Progenitor cell of endocrine pancreas (in vitro differentiated cells): Measurements from ENCODE around the gene CEP128. TPM values are rescaled to one million over a fixed set of nuclear protein-coding genes. Genes with fewer than 3 reads are reported as not detected.

Experiments
- DNase-seq: peaks from one replicate; pipeline ENCODE4 v3.0.0; 2021; ENCODE audit warnings: low spot score; ENCODE audit not compliant: unreplicated experiment
- H3K27ac Mint-ChIP-seq: 2 replicates; pipeline ENCODE4 v1.8.0; 2021; ENCODE audit warnings: mild to moderate bottlenecking, moderate library complexity, mixed read lengths
- H3K27me3 Mint-ChIP-seq: 2 replicates; pipeline ENCODE4 v1.8.0; 2021; ENCODE audit warnings: mixed read lengths
- H3K36me3 Mint-ChIP-seq: 2 replicates; pipeline ENCODE4 v1.8.0; 2022; ENCODE audit warnings: mixed read lengths; ENCODE audit not compliant: insufficient read depth
- H3K4me1 Mint-ChIP-seq: 2 replicates; pipeline ENCODE4 v1.8.0; 2021; ENCODE audit warnings: low read depth, mixed read lengths
- H3K4me3 Mint-ChIP-seq: 2 replicates; pipeline ENCODE4 v1.8.0; 2021; ENCODE audit warnings: low read depth, mild to moderate bottlenecking, moderate library complexity, mixed read lengths
- H3K9me3 Mint-ChIP-seq: 2 replicates; pipeline ENCODE4 v1.8.0; 2021; ENCODE audit warnings: low read depth, mixed read lengths
- total RNA-seq: library from RNA; stranded (reverse); gene quantifications from 2 replicates; pipeline ENCODE4 v1.2.1, GENCODE V29; 2021
- TF ChIP-seq, protein P1 (sequence below): fragments of 200-600 bp; sonication (generic); IDR thresholded peaks from one replicate; pipeline ENCODE4 v1.5.0; 2021; ENCODE audit warnings: antibody characterized with exemption, mild to moderate bottlenecking; ENCODE audit not compliant: unreplicated experiment

Gene CEP128
- total RNA-seq, 1 donor from 2014 or later = 15.9 TPM

- Mint-ChIP-seq H3K27me3 (no peaks in the 10 kb centered on the region), H3K36me3 (no peaks in the 10 kb centered on the region), H3K4me1 (no peaks in the 10 kb centered on the region), H3K9me3 (no peaks in the 10 kb centered on the region), H3K4me3 (no peak overlapping the region), H3K27ac (no peak overlapping the region)
- DNase-seq = no peak
- TF ChIP-seq, protein P1, sequence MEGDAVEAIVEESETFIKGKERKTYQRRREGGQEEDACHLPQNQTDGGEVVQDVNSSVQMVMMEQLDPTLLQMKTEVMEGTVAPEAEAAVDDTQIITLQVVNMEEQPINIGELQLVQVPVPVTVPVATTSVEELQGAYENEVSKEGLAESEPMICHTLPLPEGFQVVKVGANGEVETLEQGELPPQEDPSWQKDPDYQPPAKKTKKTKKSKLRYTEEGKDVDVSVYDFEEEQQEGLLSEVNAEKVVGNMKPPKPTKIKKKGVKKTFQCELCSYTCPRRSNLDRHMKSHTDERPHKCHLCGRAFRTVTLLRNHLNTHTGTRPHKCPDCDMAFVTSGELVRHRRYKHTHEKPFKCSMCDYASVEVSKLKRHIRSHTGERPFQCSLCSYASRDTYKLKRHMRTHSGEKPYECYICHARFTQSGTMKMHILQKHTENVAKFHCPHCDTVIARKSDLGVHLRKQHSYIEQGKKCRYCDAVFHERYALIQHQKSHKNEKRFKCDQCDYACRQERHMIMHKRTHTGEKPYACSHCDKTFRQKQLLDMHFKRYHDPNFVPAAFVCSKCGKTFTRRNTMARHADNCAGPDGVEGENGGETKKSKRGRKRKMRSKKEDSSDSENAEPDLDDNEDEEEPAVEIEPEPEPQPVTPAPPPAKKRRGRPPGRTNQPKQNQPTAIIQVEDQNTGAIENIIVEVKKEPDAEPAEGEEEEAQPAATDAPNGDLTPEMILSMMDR = no peak
Measured at GRCh38 chr14:80714474-80714873, 227.1 kb downstream of the CEP128 start.

- Mint-ChIP-seq H3K27ac (no peak overlapping the region), H3K4me1 (no peaks in the 10 kb centered on the region), H3K9me3 (no peaks in the 10 kb centered on the region), H3K27me3 (no peaks in the 10 kb centered on the region), H3K36me3 (no peaks in the 10 kb centered on the region), H3K4me3 (no peak overlapping the region)
- DNase-seq = no peak
- TF ChIP-seq, protein P1 = no peak
Measured at GRCh38 chr14:80713076-80713850, 228.3 kb downstream of the CEP128 start.

DNA sequence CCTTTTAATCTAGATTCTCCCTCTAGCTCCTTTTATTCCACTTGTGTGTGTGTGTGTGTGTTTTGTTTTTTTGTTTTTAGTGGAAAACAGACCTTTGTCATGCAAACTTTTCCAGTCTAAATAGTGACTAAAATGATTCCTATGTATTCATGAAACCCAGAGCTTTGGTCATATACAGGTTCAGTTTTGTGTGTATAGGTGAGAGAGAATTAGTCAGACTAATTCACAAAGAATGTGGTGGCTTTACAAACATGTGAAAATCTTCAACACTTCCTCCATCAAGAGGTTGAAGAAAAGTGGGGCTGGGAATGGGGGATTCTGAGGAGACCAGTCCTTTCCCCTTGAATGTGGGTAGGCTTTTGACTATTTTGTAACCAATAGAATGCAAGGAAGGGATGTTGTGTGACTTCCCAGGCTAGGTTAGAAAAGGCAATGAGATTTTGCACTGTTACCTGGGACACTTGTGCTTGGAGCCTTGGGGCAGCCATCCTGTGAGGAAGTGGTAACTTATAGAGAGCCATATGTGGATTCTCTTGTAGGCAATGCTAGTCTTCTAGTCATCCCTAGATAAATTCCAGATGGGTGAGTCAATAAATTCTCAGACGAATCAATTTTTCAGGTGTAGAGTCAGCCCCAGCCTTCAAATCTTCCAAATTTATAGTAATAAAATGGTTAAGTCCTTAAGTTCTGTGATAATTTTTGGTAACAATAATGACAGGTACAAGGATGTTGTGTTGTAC is 236.1 kb downstream of the CEP128 start:
- no peaks in the 10 kb centered on the region for H3K36me3 Mint-ChIP-seq
- no peaks in the 10 kb centered on the region for H3K27me3 Mint-ChIP-seq
- no peak overlapping the region for H3K4me3 Mint-ChIP-seq
- no peaks in the 10 kb centered on the region for H3K9me3 Mint-ChIP-seq
- no peaks in the 10 kb centered on the region for H3K4me1 Mint-ChIP-seq
- TF ChIP-seq, protein P1 = no peak
- H3K27ac Mint-ChIP-seq = no peak overlapping the region
- no peak for DNase-seq

- Mint-ChIP-seq H3K36me3 (no peaks in the 10 kb centered on the region), H3K4me1 (no peaks in the 10 kb centered on the region), H3K9me3 (no peaks in the 10 kb centered on the region), H3K27ac (no peak overlapping the region), H3K4me3 (no peak overlapping the region), H3K27me3 (no peaks in the 10 kb centered on the region)
- TF ChIP-seq, protein P1 = no peak
- DNase-seq = no peak
Measured at GRCh38 chr14:80700601-80701000, 240.9 kb downstream of the CEP128 start.

DNA sequence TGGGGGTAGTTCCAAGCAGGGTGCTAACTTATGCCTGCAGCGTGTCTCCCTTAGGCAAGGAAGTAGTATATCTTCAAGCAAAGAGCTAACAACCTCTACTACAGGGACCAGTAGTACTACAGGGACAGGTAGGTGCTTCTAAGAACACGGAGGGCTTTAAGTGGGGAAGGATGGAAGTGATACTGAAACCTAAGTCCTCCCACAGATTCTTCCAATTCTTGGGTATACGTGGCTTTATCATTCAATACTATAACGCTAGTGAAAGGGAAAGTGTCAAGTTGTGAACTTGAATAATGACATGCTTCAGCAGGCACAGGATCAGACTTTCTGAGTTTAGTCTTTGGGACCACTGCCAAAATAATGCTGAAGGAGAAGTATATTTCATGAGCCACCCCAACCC is 241.7 kb downstream of the CEP128 start:
- Mint-ChIP-seq H3K36me3 (no peaks in the 10 kb centered on the region), H3K4me3 (no peak overlapping the region), H3K27ac (no peak overlapping the region), H3K27me3 (no peaks in the 10 kb centered on the region), H3K9me3 (no peaks in the 10 kb centered on the region), H3K4me1 (no peaks in the 10 kb centered on the region)
- TF ChIP-seq, protein P1 = no peak
- no peak for DNase-seq
